Activated CD8-positive, alpha-beta T cell treated with anti-CD3 and anti-CD28 coated beads for 36 hours (primary cell): ENCODE data around the gene MGST1. TPM values are rescaled to one million over a fixed set of nuclear protein-coding genes. Genes with fewer than 3 reads are reported as not detected.

Experiments
- ATAC-seq: fragments of 200-7000 bp; cut with Tn5 transposase; one replicate; pipeline ENCODE4 v1.10.0; 2021; ENCODE audit warnings: mild to moderate bottlenecking, moderate library complexity
- CTCF ChIA-PET: fragments of 350-600 bp; sonication (Branson Sonifier 250); formaldehyde crosslinking; loops from one replicate; lab custom pipeline; 2021; ENCODE audit warnings: antibody characterized with exemption; lab: Charles Lee
- POLR2A ChIA-PET: fragments of 350-600 bp; sonication (Branson Sonifier 250); formaldehyde crosslinking; loops from one replicate; lab custom pipeline; 2021; ENCODE audit warnings: antibody characterized with exemption; lab: Charles Lee
- DNase-seq: peaks from one replicate; pipeline ENCODE4 v3.0.0-alpha.2; 2020
- H3K27ac Mint-ChIP-seq: one replicate; pipeline ENCODE4 v1.8.0; 2021; ENCODE audit warnings: mild to moderate bottlenecking, mixed read lengths
- H3K27me3 Mint-ChIP-seq: one replicate; pipeline ENCODE4 v1.8.0; 2021; ENCODE audit warnings: mixed read lengths
- H3K36me3 Mint-ChIP-seq: one replicate; pipeline ENCODE4 v1.8.0; 2021; ENCODE audit warnings: low read depth, mixed read lengths
- H3K4me1 Mint-ChIP-seq: one replicate; pipeline ENCODE4 v1.8.0; 2021; ENCODE audit warnings: low read depth, mixed read lengths
- H3K4me3 Mint-ChIP-seq: one replicate; pipeline ENCODE4 v1.8.0; 2021; ENCODE audit warnings: mild to moderate bottlenecking, moderate library complexity, mixed read lengths
- H3K9me3 Mint-ChIP-seq: one replicate; pipeline ENCODE4 v1.8.0; 2021; ENCODE audit warnings: mixed read lengths
- CTCF ChIP-seq: fragments of 200-600 bp; IDR thresholded peaks from one replicate; pipeline ENCODE4 v1.8.0; 2022; ENCODE audit warnings: antibody characterized with exemption, mild to moderate bottlenecking
- intact Hi-C: fragments of 100-400 bp; cut with micrococcal nuclease; formaldehyde crosslinking; loops from one replicate; pipeline ENCODE4 v1.10.0; 2022
- total RNA-seq, 2 experiments: library from RNA; stranded (reverse); gene quantifications; one replicate each; pipeline ENCODE4 v1.2.3, GENCODE V29; 2021

The MGST1 gene
- total RNA-seq, 2 experiments from 2014 or later: not detected

DNA sequence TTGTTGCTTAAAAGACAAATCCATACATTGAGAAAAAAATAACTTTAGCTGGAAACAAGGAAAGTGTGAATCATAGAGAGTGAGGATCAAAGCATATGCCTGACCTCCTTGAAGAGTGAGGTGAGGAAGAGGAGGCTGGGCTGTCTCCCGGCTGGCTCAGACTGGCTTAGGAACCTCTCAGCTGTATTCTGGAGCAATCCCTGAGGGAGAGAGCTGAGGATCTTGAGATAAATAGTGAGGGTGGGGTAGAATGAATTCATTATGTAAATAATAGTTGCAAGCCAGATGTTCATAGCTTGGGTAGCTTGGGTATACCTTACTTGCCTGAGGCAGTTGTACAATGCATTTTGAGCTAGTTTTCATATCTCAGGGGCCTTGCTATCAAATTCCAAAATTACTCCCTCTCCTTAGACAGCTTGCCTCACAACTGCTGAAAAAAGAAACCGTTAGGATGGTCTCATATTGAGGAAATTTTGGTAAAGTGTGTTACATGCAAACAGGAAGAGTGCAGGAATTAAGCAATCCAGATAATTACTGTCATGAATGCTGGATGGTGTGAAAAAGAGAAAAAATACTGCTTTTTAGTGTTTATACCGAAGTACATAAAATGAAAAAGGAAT, 39.5 kb upstream of the MGST1 start:
- no peak for TF ChIP-seq CTCF
- H3K4me1 Mint-ChIP-seq: no peaks in the 10 kb centered on the region
- H3K27ac Mint-ChIP-seq: no peak overlapping the region
- DNase-seq (no peak), ATAC-seq (no peak)
- no peaks in the 10 kb centered on the region for H3K36me3 Mint-ChIP-seq
- H3K4me3 Mint-ChIP-seq: no peak overlapping the region
- POLR2A ChIA-PET: no interaction called here
- intact Hi-C loops: no loop called here
- H3K9me3 Mint-ChIP-seq: peaks cover 24% of the 10 kb centered on the region
- CTCF ChIA-PET: no interaction called here
- H3K27me3 Mint-ChIP-seq: no peaks in the 10 kb centered on the region

DNA sequence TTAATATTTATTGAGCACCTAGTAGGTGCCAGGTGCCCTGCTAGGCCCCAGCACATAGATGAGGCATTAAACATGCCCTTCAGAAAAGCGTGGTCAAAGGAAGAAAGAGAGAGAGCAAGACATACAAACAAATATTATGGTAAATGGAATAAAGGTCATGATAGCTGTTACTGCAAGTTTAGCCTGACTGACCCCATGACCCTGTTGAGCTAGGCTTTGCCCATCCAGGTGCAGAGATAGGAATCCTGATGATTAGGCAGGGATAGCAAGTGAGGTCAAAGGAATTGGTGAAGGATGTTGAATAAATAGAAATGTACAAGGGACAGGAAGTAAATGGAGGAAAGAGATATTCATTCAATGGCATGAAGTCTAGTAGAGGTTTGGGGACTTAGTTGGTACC, 36.5 kb upstream of the MGST1 start:
- POLR2A ChIA-PET: no interaction called here
- intact Hi-C loops: no loop called here
- DNase-seq (no peak), ATAC-seq (no peak)
- Mint-ChIP-seq H3K27ac (no peak overlapping the region), H3K4me3 (no peak overlapping the region), H3K36me3 (no peaks in the 10 kb centered on the region), H3K27me3 (no peaks in the 10 kb centered on the region), H3K4me1 (no peaks in the 10 kb centered on the region), H3K9me3 (peaks cover 18% of the 10 kb centered on the region)
- CTCF ChIA-PET: no interaction called here
- TF ChIP-seq CTCF: no peak

DNA sequence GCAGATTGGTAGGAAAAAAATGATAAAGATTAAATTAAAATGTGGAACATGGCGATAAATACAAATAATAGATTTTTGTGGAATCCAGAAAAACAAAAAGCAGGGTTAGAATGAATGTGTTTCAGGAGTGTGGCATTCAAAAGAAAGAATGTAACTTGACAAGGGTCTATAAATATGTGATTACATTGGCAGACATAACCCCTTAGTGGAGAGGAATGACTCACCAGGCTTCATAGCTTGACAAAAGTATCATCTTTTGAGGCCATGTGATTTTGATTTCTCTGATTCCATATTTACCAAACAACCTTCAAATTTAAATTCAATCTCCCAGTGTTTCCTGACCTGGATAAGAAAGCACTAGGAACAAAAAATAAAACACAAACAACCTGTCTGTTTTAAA, 24.4 kb upstream of the MGST1 start:
- CTCF ChIA-PET: no interaction called here
- Mint-ChIP-seq H3K9me3 (peaks cover 8% of the 10 kb centered on the region), H3K27ac (no peak overlapping the region), H3K27me3 (no peaks in the 10 kb centered on the region), H3K4me3 (no peak overlapping the region), H3K36me3 (no peaks in the 10 kb centered on the region), H3K4me1 (no peaks in the 10 kb centered on the region)
- POLR2A ChIA-PET: no interaction called here
- TF ChIP-seq CTCF: no peak
- DNase-seq (no peak), ATAC-seq (no peak)
- intact Hi-C loops: no loop called here

GRCh38 chr12:16323638-16324037, 23.8 kb upstream of the MGST1 start:
- CTCF ChIA-PET: no interaction called here
- intact Hi-C loops: no loop called here

DNA sequence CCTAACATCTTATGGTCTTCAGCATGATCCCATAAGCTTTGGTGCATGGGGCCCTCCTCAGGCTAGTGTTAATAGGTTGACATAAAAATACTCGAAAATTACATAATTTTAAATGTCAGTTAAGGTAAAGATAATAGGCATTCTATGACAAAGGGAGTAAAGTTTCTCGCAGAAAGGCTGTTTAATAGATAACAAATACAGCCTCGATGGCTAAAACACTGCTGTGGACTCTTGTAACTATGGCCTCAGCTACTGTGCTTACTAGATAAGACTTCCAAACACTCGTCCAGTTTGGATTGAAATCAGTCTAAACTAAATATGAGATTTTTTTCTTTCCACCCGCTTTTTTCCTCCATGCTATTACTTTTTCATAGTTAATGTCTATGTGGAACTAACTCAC, 23.2 kb upstream of the MGST1 start:
- DNase-seq (no peak), ATAC-seq (no peak)
- Mint-ChIP-seq H3K27ac (no peak overlapping the region), H3K4me1 (no peaks in the 10 kb centered on the region), H3K27me3 (no peaks in the 10 kb centered on the region), H3K9me3 (peaks cover 16% of the 10 kb centered on the region), H3K36me3 (no peaks in the 10 kb centered on the region), H3K4me3 (no peak overlapping the region)
- TF ChIP-seq CTCF: no peak
- CTCF ChIA-PET: no interaction called here
- POLR2A ChIA-PET: no interaction called here
- intact Hi-C loops: no loop called here

More at GRCh38 chr12:16323638-16324037, 23.8 kb upstream of the MGST1 start:
- Mint-ChIP-seq H3K9me3 (peaks cover 15% of the 10 kb centered on the region), H3K27me3 (no peaks in the 10 kb centered on the region), H3K27ac (no peak overlapping the region), H3K4me1 (no peaks in the 10 kb centered on the region), H3K4me3 (no peak overlapping the region), H3K36me3 (no peaks in the 10 kb centered on the region)
- POLR2A ChIA-PET: no interaction called here
- DNase-seq (no peak), ATAC-seq (no peak)
- no peak for TF ChIP-seq CTCF
